Mucosa of gallbladder (tissue), 1 donor: ENCODE results near the gene CD300A. TPM values are rescaled to one million over a fixed set of nuclear protein-coding genes. Genes with fewer than 3 reads are reported as not detected.
"Not testable (repeated sequence)": the region's sequence is repeated elsewhere in the genome, so short reads cannot be mapped to it uniquely, and the experiment has no call there.

Source experiments
- DNase-seq: peaks from one replicate; pipeline ENCODE4 v3.0.0-alpha.2; 2020; ENCODE audit warnings: low spot score
- total RNA-seq: library from RNA; stranded (reverse); gene quantifications from one replicate; pipeline ENCODE4 v1.2.1, GENCODE V29; 2021
- donor health status: DM: no; HTN: no; CAD: no.

CD300A gene
- total RNA-seq, 1 donor from 2014 or later: 15.2 TPM

GRCh38 chr17:74478420-74479100 lies 12.1 kb downstream of the CD300A start:
- DNase-seq: peak; percentile 45

DNA sequence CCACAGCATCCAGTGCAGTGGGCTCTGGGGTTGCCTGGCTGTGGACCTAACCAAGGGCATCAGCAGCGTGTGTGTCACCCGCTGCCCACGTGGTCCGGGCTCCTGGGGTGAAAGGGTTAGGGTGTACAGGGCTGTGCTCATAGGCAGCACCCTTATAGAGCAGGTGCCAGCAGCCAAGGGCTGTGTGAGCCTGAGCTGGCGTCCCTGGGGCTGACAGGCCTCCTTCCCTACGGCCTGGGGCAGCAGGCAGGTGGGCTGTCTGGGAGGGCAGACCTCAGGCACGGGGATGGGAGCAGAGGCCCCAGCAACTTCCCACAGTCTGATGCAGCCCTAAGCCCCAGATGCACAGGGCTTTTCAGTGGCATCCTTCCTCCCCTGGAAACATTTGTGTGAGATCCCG lies 13.9 kb downstream of the CD300A start:
- no peak for DNase-seq

DNA sequence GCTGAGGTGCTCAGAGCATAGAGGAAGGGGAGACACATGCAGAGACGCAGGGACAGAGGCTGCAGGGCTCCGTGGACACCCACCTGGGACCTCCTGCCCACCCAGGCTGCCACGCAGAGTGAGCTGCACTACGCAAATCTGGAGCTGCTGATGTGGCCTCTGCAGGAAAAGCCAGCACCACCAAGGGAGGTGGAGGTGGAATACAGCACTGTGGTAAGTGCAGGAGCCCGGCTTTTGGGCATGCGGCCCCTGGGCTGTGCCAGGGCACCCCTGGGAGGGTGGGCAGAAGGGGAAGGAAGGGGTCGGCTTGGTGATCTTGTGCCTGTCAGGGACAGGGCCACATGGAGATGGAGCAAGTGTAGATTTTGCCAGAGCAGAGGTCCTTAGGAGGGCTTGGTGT lies 15.2 kb downstream of the CD300A start:
- DNase-seq: no peak

GRCh38 chr17:74484066-74484465 lies 17.6 kb downstream of the CD300A start:
- no peak for DNase-seq

DNA sequence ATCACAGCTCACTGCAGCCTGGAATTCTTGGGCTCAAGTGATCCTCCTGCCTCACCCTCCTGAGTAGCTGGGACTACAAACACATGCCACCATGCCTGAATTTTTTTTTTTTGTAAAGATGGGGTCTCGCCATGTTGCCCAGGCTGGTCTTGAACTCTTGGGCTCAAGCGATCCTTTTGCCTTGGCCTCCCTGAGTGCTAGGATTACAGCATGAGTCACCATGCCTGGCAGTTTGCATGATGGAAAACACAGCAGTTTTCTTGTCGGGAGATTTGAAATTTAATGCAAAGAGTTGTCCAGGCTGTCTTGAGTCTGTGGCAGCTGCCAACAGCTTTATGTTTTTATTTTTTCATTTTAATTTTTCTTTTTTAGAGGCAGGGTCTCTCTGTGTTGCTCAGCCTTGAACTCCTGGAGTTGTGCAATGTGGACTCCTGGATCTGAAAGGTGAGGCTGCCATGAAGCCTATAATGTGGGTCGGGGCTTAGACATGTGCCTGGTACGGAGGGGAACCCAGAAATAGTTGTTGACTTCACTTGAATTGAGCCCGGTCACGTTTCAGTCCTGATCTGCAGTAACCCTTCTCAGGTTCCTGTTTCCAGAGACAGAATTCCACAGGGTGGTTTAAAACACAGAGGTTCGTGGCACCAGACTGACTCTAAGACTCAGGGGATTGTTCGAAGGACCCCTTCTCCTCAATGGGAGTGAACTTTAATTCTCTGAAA lies 18.7 kb downstream of the CD300A start:
- no peak for DNase-seq

- no peak for DNase-seq
Measured at GRCh38 chr17:74485841-74486240, 19.4 kb downstream of the CD300A start.

DNA sequence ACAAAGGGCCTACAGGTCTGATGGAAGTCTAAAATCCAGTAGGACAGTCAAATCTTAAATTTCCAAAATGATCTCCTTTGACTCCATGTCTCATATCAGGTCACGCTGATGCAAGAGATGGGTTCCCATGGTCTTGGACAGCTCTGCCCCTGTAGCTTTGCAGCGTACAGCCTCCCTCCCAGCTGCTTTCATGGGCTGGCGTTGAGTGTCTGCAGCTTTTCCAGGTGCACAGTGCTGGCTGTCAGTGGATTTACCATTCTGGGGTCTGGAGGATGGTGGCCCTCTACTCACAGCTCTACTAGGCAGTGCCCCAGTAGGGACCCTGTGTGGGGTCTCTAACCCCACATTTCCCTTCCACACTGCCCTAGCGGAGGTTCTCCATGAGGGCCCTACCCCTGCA lies 21.8 kb downstream of the CD300A start:
- DNase-seq: not testable (repeated sequence)

GRCh38 chr17:74490716-74491115 lies 24.3 kb downstream of the CD300A start:
- DNase-seq: no peak

- no peak for DNase-seq
Measured at GRCh38 chr17:74491626-74492025, 25.2 kb downstream of the CD300A start.

DNA sequence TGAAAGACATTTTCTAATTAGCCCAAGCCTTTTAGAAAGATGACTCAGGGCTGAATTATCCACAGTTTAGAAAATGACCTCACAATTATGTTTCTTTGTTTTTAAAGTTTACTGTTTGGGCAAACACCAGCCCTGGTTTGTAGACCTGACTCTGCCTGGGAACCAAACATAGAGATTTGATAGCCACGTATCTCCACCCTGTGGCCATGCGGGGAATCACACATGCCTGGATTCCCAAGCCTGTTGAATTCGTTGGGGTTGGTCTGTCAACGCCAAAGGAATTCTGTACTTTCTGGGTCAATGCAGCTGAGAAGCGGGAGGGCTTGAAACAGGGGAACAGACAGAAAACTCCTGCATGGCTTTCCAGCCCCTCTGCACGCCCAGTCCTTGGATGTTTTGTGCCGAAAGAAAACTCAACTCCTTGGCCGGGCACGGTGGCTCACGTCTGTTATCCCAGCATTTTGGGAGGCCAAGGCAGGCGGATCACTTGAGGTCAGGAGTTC lies 26.9 kb downstream of the CD300A start:
- DNase-seq: peak; percentile 81

GRCh38 chr17:74497471-74497870 lies 31.0 kb downstream of the CD300A start:
- no peak for DNase-seq

DNA sequence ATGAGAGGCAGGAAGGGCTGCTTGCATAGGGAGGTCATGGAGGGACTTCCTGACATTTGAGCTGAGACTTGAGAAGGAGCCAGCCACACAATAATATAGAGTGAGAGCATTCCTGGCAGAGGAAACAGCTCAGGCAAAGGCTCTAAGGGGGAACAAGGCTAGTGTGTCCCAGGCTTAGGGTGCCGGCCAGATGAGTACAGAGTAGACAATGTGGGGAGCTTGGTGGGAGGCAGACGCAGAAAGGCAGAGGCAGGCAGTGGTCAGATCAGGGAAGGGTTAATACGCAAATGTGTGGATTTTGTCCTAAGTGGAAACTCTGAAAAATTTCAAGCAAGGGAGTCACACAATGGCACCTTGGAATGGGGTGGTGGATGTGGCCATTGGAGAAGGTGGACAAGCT lies 33.6 kb downstream of the CD300A start:
- DNase-seq: no peak

DNA sequence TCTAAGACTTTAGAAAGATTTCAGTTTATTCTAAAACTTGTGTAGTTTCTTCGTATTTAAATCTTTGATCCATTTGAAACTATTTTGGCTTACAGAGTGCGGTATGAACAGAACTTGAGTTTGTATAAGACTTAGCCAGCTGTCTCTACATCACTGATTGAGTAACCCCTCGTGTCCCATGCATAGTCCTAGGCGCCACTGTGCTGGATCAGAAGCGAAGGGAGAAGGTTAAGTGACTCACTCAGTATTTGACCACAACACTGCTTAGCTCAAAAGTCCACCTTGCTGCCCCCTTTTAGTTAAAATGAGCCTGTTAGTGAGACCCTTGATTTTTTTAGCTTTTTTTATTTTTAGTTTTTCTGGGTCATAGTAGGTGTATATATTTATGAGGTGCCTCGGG lies 36.4 kb downstream of the CD300A start:
- no peak for DNase-seq

GRCh38 chr17:74503949-74504348 lies 37.5 kb downstream of the CD300A start:
- DNase-seq: peak; percentile 30

DNA sequence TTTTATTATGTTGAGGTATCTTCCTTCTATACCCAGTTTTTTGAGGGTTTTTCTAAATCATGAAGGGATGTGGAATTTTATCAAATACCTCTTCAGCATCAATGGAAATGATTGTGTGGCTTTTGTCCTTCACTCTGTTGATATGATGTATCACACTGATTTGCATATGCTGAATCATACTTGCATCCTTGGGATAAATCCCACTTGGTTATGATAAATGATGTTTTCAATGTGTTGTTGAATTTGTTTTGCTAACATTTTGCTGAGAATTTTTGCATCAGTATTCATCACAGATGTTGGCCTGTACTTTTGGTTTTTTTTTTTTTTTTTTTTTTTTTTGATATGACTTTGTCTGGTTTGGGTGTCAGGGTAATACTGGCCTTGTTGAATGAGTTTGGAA lies 41.7 kb downstream of the CD300A start:
- DNase-seq: no peak

DNA sequence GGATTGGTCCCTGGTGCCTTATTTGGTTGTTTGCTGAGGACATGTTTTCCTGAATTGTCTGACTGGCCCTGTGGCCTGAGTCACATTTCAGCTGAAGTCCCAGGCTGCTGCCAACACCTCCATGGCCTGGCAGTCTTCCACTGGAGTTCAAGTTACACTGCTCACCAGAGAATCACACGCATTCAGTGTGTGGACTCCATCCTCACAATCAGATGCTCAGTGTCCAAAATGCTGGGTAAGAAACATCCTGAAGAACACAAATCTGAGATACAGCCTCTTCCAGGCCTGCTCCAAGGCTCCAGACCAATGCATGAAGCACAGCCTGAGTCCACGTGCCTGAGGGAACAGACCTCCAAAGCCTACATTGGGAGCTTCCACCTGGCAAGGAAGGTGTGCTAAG lies 45.6 kb downstream of the CD300A start:
- DNase-seq: peak; percentile 10

DNA sequence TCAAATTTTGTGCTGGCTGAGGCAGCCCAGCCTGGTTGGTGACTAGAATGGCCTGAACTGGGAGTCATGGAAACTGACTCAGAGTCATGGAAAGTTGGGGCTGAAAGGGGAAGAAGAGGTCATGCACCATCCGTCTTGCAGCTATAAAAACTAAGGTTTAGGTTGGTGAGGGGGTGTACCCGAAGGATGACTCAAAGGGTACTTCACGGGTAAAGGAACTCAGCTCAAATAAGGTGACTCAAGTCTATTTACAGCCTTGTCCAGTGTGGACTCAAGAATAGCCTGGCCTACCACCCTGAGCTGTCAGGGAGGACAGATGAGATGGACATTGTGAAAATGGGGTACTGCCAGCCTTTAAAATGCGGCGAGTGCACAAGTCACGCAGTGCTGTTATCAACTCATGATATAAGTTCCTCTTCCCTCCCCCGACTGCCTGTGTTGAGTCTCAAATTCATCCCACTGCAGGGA lies 46.2 kb downstream of the CD300A start:
- DNase-seq: peak; percentile 24

DNA sequence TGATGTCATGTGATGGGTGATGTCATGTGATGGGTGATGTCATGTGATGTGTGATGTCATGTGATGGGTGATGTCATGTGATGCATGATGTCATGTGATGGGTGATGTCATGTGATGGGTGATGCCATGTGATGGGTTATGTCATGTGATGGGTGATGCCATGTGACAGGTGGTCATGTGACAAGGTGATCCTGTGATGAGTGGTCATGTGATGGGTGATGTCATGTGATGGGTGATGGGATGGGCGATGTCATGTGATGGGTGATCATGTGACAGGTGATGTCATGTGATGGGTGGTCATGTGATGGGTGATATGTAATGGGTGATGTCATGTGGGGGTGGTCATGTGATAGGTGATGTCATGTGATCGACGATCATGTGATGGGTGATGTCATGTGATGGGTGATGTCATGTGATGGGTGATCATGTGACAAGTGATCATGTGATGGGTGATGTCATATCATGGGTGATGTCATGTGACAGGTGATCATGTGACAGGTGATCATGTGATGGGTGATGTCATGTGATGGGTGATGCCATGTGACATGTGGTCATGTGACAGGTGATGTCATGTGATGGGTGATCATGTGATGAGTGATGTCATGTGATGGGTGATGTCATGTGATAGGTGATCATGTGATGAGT lies 47.7 kb downstream of the CD300A start:
- DNase-seq: peak; percentile 26

GRCh38 chr17:74514632-74515334 lies 48.3 kb downstream of the CD300A start:
- peak; percentile 19 for DNase-seq

DNA sequence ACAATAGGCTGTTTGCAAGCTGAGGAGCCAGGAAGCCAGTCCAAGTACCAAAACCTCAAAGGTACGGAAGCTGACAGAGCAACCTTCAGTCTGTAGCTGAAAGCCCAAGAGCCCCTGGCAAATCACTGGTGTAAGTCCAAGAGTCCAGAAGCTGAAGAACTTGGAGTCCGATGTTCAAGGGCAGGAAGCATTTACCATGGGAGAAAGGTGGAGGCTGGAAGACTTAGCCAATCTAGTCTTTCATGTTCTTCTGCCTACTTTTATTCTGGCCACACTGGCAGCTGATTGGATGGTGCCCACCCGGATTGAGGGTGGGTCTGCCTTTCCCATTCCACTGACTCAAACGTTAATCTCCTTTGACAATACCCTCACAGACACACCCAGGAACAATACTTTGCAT lies 49.5 kb downstream of the CD300A start:
- DNase-seq: no peak

- no peak for DNase-seq
Measured at GRCh38 chr17:74516561-74517328, 50.3 kb downstream of the CD300A start.
